OCI-LY7 (cell line): ENCODE results near the gene CBX8. TPM values are rescaled to one million over a fixed set of nuclear protein-coding genes. Genes with fewer than 3 reads are reported as not detected.

Experiments
- Bru-seq: library from RNA; stranded (reverse); fragments of 400-500 nt; gene quantifications from one replicate; lab custom pipeline; 2021; lab: Mats Ljungman, UMichigan
- BruChase-seq, 2 experiments: library from RNA; stranded (reverse); fragments of 400-500 nt; gene quantifications; one replicate each; lab custom pipeline; 2021; lab: Mats Ljungman, UMichigan
- BruUV-seq: library from RNA; stranded (reverse); fragments of 400-500 nt; replicated peaks from 2 replicates; lab custom pipeline; 2021; lab: Mats Ljungman, UMichigan
- CTCF ChIA-PET: fragments of 300-600 bp; sonication (Branson Sonifier 250); formaldehyde crosslinking; loops from one replicate; lab custom pipeline; 2022; ENCODE audit warnings: antibody characterized with exemption; ENCODE audit not compliant: unreplicated experiment; lab: Charles Lee
- POLR2A ChIA-PET: fragments of 300-600 bp; sonication (Branson Sonifier 250); formaldehyde crosslinking; loops from one replicate; lab custom pipeline; 2022; ENCODE audit warnings: antibody characterized with exemption; lab: Charles Lee
- DNase-seq: peaks from one replicate; pipeline ENCODE4 v3.0.0-alpha.2; 2015; ENCODE audit warnings: low spot score
- H2AFZ ChIP-seq: fragments of 200-600 bp; sonication (generic), shearing (Covaris generic); 2 replicates; pipeline ENCODE4 v1.6.1; 2014; ENCODE audit warnings: mild to moderate bottlenecking, antibody characterized with exemption, low read length, moderate library complexity
- H3K27ac ChIP-seq: fragments of 200-600 bp; sonication (generic); 2 replicates; pipeline ENCODE4 v1.5.1; 2014; ENCODE audit warnings: mixed run types, low read depth, mild to moderate bottlenecking, moderate library complexity, low read length, inconsistent platforms; ENCODE audit not compliant: poor library complexity, severe bottlenecking
- H3K36me3 ChIP-seq: fragments of 200-600 bp; sonication (generic); 2 replicates; pipeline ENCODE4 v1.6.1; 2014; ENCODE audit warnings: mild to moderate bottlenecking, antibody characterized with exemption, low read length, moderate library complexity, mixed read lengths; ENCODE audit not compliant: insufficient read depth
- H3K4me1 ChIP-seq: fragments of 200-600 bp; sonication (generic); 2 replicates; pipeline ENCODE4 v1.5.1; 2014; ENCODE audit warnings: mild to moderate bottlenecking, low read length; ENCODE audit not compliant: insufficient read depth, poor library complexity, severe bottlenecking
- H3K4me2 ChIP-seq: fragments of 200-600 bp; sonication (generic); 2 replicates; pipeline ENCODE4 v1.6.1; 2014; ENCODE audit warnings: mild to moderate bottlenecking, low read length
- H3K4me3 ChIP-seq: fragments of 200-600 bp; sonication (generic); 2 replicates; pipeline ENCODE4 v1.5.1; 2014; ENCODE audit warnings: mild to moderate bottlenecking, low read depth, low read length; ENCODE audit not compliant: poor library complexity, severe bottlenecking
- H3K79me2 ChIP-seq: fragments of 200-600 bp; sonication (generic); 2 replicates; pipeline ENCODE4 v1.6.1; 2016; ENCODE audit warnings: low read depth, mild to moderate bottlenecking, low read length, moderate library complexity, mixed read lengths; ENCODE audit not compliant: insufficient read depth
- H3K9me2 ChIP-seq: fragments of 200-600 bp; sonication (generic); 2 replicates; pipeline ENCODE4 v1.6.1; 2016; ENCODE audit warnings: mild to moderate bottlenecking, low read length, mixed read lengths; ENCODE audit not compliant: insufficient read depth
- H3K9me3 ChIP-seq: fragments of 200-600 bp; sonication (generic); 2 replicates; pipeline ENCODE4 v1.6.1; 2014; ENCODE audit warnings: mild to moderate bottlenecking, mixed run types, low read length, mixed read lengths
- H4K20me1 ChIP-seq: fragments of 200-600 bp; sonication (generic); 2 replicates; pipeline ENCODE4 v1.6.1; 2014; ENCODE audit warnings: mild to moderate bottlenecking, antibody characterized with exemption, low read length, moderate library complexity, mixed read lengths; ENCODE audit not compliant: insufficient read depth
- EZH2phosphoT487 ChIP-seq: fragments of 200-600 bp; sonication (generic); IDR thresholded peaks from 2 replicates; pipeline ENCODE4 v1.6.1; 2018; ENCODE audit warnings: low read depth, borderline replicate concordance, mild to moderate bottlenecking, mixed run types, antibody characterized with exemption, low read length, moderate library complexity, mixed read lengths
- intact Hi-C: fragments of 100-400 bp; cut with micrococcal nuclease; formaldehyde crosslinking; loops from one replicate; pipeline ENCODE4 v1.10.0; 2022; ENCODE audit not compliant: unreplicated experiment
- long read RNA-seq: library from polyadenylated mRNA; stranded (forward); transcript quantifications from one replicate; pipeline ENCODE4 v2.0.0, GENCODE V29; 2022
- total RNA-seq, 2 experiments: library from RNA; depleted of rRNA in 1 of 2; stranded (reverse); fragments of >200 nt in 1 of 2; shearing (Covaris generic) in 1 of 2; gene quantifications; 2 replicates each; pipeline ENCODE4 v1.2.3, GENCODE V29; 2014 to 2022
- TF ChIP-seq, protein P1 (sequence below): fragments of 200-600 bp; sonication (generic); conservative IDR thresholded peaks from 2 replicates; pipeline ENCODE4 v1.5.1; 2014; ENCODE audit warnings: mild to moderate bottlenecking, antibody characterized with exemption, low read length, moderate library complexity, mixed read lengths

Gene CBX8
- total RNA-seq (2014; rRNA removed; shearing (Covaris generic)) = 7.5 and 11.7 TPM in 2 replicates
- total RNA-seq (2022) = 13.9 and 16.3 TPM in 2 replicates
- percentile 45 among the genes with signal in this experiment for Bru-seq, nascent RNA
- BruChase-seq, experiment 1, labeled RNA remaining after a 6-hour chase = percentile 50 among the genes with signal in this experiment
- percentile 66 among the genes with signal in this experiment for BruChase-seq, experiment 2, labeled RNA remaining after a 2-hour chase
- long read RNA-seq, transcript CBX8-201 (5 exons, 3,791 nt) = major isoform, 7 of 9 reads
- long read RNA-seq, partial matches to known transcripts = 0 of 9 reads
- long read RNA-seq, other reads (novel, unspliced or antisense) = 2 of 9 reads

DNA sequence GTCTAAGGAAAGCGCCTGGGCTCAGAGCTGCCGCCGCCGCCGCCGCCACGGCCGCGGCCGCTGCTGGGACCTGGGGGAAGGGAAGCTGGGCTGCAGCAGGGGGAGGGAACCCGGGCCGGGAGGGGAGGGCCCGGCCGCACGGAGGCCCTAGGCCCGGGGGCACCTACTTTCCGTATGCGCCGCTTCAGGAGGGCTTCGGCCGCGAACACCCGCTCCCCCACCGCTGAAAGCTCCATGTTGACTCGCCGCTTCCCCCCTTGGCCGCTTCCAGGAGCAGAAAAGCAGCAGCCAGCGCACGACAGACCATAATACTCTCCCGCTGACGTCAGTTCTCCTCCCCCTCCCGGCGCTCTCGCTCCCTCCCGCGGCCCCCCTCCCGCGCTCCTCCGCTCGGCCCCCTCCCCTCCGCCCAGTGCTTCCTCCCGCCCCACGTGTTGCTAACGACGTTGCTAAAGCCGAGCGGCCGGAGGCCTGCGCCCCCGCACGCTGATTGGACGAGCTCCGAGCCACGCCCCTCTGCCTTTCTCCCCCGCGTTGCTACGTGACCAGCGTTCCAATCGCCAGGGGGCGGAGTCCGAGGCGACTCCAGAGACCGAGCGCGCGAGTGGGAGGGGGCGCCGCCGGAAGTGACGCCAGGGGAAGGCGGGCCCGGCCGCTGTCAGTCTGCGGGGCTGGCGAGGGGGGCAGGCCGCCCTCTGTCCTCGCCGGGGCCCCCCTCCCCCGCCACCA lies at the start of gene CBX8:
Gene CBX8, minus strand, starts transcription at position 315 of the 729 bp plus-strand sequence. Its CDS starts 79 bp downstream, at position 236.
- Histone ChIP-seq H2AFZ (peak within 1 kb of the TSS; percentile 62), H3K79me2 (peaks cover 9% of the 10 kb centered on the region; the same call in 1 of the 2 replicates), H3K4me1 (peaks cover 49% of the 10 kb centered on the region), H4K20me1 (no peaks in the 10 kb centered on the region), H3K9me2 (no peaks in the 10 kb centered on the region), H3K4me2 (peak within 1 kb of the TSS; percentile 87), H3K9me3 (no peaks in the 10 kb centered on the region), H3K27ac (peak within 1 kb of the TSS; percentile 53), H3K4me3 (peak within 1 kb of the TSS; percentile 87), H3K36me3 (peaks cover 8% of the 10 kb centered on the region)
- ChIA-PET POLR2A (interaction anchor here (0.6 to 1.3 kb wide), 8 partner anchors 12 to 1053 kb away, joined by 3 to 9 read pairs (median 4); no protein-coding TSS in a partner anchor), CTCF (interaction anchor here (0.6 to 1.0 kb wide), 4 partner anchors 39 to 1645 kb away, joined by 3 to 8 read pairs (median 4); no protein-coding TSS in a partner anchor)
- intact Hi-C loops = loop anchor here (1.0 to 5.0 kb wide), 3 partner anchors 18 to 465 kb away; partner anchors contain the start of genes CBX2 and RNF213
- TF ChIP-seq, protein P1, sequence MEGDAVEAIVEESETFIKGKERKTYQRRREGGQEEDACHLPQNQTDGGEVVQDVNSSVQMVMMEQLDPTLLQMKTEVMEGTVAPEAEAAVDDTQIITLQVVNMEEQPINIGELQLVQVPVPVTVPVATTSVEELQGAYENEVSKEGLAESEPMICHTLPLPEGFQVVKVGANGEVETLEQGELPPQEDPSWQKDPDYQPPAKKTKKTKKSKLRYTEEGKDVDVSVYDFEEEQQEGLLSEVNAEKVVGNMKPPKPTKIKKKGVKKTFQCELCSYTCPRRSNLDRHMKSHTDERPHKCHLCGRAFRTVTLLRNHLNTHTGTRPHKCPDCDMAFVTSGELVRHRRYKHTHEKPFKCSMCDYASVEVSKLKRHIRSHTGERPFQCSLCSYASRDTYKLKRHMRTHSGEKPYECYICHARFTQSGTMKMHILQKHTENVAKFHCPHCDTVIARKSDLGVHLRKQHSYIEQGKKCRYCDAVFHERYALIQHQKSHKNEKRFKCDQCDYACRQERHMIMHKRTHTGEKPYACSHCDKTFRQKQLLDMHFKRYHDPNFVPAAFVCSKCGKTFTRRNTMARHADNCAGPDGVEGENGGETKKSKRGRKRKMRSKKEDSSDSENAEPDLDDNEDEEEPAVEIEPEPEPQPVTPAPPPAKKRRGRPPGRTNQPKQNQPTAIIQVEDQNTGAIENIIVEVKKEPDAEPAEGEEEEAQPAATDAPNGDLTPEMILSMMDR = no peak
- TF ChIP-seq EZH2phosphoT487 = no peak
- peak; percentile 100 for DNase-seq
- no TSS peak for BruUV-seq

DNA sequence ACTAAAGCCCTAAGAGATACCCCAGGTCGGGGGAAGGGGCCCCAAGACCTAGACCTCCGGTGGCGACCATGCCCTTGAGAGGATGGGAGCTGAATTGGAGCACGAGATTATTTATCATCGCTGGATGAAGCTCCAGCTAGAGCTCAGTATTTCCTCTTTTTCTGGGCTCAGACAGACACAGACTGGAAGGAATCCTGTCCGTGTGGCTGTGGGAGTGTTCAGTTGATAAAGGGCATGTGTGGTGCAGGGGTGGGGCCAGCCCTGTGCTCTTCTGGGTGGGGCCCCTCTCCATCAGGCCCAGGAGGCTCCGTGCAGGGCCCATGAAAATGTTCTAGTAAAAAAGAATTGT lies 48.7 kb upstream of the CBX8 start:
- ChIA-PET CTCF (no interaction called here), POLR2A (interaction anchor here (0.6 kb wide), 1 partner anchor 10 kb away, joined by 4 read pairs; no protein-coding TSS in a partner anchor)
- Histone ChIP-seq H3K4me3 (no peak overlapping the region), H3K27ac (no peak overlapping the region), H3K4me1 (no peaks in the 10 kb centered on the region), H2AFZ (no peak overlapping the region), H3K79me2 (no peaks in the 10 kb centered on the region), H3K36me3 (no peaks in the 10 kb centered on the region), H3K4me2 (no peak overlapping the region), H4K20me1 (no peaks in the 10 kb centered on the region; the same call in 1 of the 2 replicates), H3K9me2 (no peaks in the 10 kb centered on the region), H3K9me3 (no peaks in the 10 kb centered on the region)
- intact Hi-C loops = no loop called here
- no peak for DNase-seq
- TF ChIP-seq, protein P1 = no peak
- no peak for TF ChIP-seq EZH2phosphoT487
- BruUV-seq = no TSS peak
